H1 (cell line): ENCODE measurements around the gene ACADVL. TPM values are rescaled to one million over a fixed set of nuclear protein-coding genes. Genes with fewer than 3 reads are reported as not detected.

ENCODE experiments used
- BACH1 ChIP-seq: IDR thresholded peaks from 2 replicates; pipeline ENCODE4 v1.6.1; 2012; ENCODE audit warnings: low read length, improper control_type of control experiment
- CBX5 ChIP-seq: fragments of 300-800, 300-1000 bp; sonication (generic); IDR thresholded peaks from 2 replicates; pipeline ENCODE4 v1.7.1; 2016; ENCODE audit warnings: antibody characterized with exemption, low read length, low read depth
- CHD2 ChIP-seq: IDR thresholded peaks from 2 replicates; pipeline ENCODE4 v1.6.1; 2012; ENCODE audit warnings: low read length, improper control_type of control experiment
- EGR1 ChIP-seq: IDR thresholded peaks from 2 replicates; pipeline ENCODE4 v1.6.1; 2011; ENCODE audit warnings: low read depth, low read length, borderline replicate concordance
- EZH2 ChIP-seq: fragments of 200-600 bp; sonication (generic); IDR thresholded peaks from 2 replicates; pipeline ENCODE4 v1.7.1; 2012; ENCODE audit warnings: low read depth, mild to moderate bottlenecking, moderate library complexity, low read length, inconsistent platforms; ENCODE audit not compliant: severe bottlenecking
- NRF1 ChIP-seq: IDR thresholded peaks from 2 replicates; pipeline ENCODE4 v1.6.1; 2011; ENCODE audit warnings: mild to moderate bottlenecking, low read depth, low read length, improper control_type of control experiment
- POLR2AphosphoS5 ChIP-seq: IDR thresholded peaks from 2 replicates; pipeline ENCODE4 v1.6.1; 2011; ENCODE audit warnings: low read depth, low read length
- SIN3A ChIP-seq, 2 experiments: IDR thresholded peaks in 1 of 2; conservative IDR thresholded peaks in 1 of 2; 2 replicates each; pipeline ENCODE4 v1.6.1; 2011 to 2012; ENCODE audit warnings: low read length in 2 of 2, improper control_type of control experiment in 1 of 2, low read depth in 1 of 2, mild to moderate bottlenecking in 1 of 2
- USF2 ChIP-seq: IDR thresholded peaks from 2 replicates; pipeline ENCODE4 v1.6.1; 2011; ENCODE audit warnings: low read length, improper control_type of control experiment
- polyA plus RNA-seq, 7 experiments: library from polyadenylated mRNA; depleted of rRNA in 3 of 7; stranded (reverse) in 5 of 7; unstranded in 2 of 7; fragments of >200 nt in 5 of 7; fragments of 200-250 nt in 2 of 7; gene quantifications; 1 replicate in 5 of 7; 2 replicates in 1 of 7; 4 replicates in 1 of 7; pipeline versions ENCODE4 v1.2.1 to v1.2.3, GENCODE V29; 2011 to 2013; ENCODE audit warnings: missing spikeins in 2 of 7, mixed read lengths in 2 of 7
- total RNA-seq: library from RNA; stranded (reverse); fragmentation: NEBNext Ultra II Directional; extraction: Animal tissue kit (Norgen Biotek cat#: 25700); gene quantifications from 2 replicates; pipeline ENCODE4 v1.2.1, GENCODE V29; 2021
- TF ChIP-seq, protein P1 (sequence below): fragments of 300-600 bp; sonication (generic); IDR thresholded peaks from 2 replicates; pipeline ENCODE4 v1.7.1; 2012; ENCODE audit warnings: low read length, moderate library complexity, mild to moderate bottlenecking, inconsistent platforms; ENCODE audit not compliant: insufficient replicate concordance

The ACADVL gene
- total and polyA plus RNA-seq, 2 of the 8 experiments (the other 6 are each of a cell fraction or from before 2014, with no cell fraction given) = 181 to 231 TPM

DNA sequence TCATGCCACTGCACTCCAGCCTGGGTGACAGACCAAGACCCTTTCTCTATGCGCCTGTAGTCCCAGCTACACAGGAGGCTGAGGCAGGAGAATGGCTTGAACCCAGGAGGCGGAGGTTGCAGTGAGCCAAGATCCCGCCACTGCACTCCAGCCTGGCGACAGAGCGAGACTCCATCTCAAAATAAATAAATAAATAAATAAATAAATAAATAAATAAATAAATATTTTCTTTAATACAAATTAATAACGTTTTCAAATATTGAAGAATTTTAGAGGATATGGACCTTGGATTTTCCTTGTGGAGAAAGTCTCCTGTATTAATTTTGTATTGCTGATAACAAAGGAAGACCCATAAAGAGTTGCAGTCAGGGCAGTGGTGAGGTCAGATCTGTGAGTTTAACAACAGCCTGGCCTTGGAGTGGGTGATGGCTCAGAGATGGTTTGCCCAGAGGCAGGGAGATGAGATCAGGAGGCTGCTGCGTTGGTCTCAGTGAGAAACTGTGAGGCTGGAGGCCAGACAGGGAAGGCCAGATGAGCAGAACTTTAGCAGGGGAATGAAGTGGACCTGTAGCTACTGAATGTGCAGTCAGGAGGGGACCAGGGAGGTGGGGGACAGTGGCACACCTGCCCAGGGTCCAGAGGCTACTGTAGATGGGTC is 36.2 kb upstream of the ACADVL start (continued):
- TF ChIP-seq, protein P1, sequence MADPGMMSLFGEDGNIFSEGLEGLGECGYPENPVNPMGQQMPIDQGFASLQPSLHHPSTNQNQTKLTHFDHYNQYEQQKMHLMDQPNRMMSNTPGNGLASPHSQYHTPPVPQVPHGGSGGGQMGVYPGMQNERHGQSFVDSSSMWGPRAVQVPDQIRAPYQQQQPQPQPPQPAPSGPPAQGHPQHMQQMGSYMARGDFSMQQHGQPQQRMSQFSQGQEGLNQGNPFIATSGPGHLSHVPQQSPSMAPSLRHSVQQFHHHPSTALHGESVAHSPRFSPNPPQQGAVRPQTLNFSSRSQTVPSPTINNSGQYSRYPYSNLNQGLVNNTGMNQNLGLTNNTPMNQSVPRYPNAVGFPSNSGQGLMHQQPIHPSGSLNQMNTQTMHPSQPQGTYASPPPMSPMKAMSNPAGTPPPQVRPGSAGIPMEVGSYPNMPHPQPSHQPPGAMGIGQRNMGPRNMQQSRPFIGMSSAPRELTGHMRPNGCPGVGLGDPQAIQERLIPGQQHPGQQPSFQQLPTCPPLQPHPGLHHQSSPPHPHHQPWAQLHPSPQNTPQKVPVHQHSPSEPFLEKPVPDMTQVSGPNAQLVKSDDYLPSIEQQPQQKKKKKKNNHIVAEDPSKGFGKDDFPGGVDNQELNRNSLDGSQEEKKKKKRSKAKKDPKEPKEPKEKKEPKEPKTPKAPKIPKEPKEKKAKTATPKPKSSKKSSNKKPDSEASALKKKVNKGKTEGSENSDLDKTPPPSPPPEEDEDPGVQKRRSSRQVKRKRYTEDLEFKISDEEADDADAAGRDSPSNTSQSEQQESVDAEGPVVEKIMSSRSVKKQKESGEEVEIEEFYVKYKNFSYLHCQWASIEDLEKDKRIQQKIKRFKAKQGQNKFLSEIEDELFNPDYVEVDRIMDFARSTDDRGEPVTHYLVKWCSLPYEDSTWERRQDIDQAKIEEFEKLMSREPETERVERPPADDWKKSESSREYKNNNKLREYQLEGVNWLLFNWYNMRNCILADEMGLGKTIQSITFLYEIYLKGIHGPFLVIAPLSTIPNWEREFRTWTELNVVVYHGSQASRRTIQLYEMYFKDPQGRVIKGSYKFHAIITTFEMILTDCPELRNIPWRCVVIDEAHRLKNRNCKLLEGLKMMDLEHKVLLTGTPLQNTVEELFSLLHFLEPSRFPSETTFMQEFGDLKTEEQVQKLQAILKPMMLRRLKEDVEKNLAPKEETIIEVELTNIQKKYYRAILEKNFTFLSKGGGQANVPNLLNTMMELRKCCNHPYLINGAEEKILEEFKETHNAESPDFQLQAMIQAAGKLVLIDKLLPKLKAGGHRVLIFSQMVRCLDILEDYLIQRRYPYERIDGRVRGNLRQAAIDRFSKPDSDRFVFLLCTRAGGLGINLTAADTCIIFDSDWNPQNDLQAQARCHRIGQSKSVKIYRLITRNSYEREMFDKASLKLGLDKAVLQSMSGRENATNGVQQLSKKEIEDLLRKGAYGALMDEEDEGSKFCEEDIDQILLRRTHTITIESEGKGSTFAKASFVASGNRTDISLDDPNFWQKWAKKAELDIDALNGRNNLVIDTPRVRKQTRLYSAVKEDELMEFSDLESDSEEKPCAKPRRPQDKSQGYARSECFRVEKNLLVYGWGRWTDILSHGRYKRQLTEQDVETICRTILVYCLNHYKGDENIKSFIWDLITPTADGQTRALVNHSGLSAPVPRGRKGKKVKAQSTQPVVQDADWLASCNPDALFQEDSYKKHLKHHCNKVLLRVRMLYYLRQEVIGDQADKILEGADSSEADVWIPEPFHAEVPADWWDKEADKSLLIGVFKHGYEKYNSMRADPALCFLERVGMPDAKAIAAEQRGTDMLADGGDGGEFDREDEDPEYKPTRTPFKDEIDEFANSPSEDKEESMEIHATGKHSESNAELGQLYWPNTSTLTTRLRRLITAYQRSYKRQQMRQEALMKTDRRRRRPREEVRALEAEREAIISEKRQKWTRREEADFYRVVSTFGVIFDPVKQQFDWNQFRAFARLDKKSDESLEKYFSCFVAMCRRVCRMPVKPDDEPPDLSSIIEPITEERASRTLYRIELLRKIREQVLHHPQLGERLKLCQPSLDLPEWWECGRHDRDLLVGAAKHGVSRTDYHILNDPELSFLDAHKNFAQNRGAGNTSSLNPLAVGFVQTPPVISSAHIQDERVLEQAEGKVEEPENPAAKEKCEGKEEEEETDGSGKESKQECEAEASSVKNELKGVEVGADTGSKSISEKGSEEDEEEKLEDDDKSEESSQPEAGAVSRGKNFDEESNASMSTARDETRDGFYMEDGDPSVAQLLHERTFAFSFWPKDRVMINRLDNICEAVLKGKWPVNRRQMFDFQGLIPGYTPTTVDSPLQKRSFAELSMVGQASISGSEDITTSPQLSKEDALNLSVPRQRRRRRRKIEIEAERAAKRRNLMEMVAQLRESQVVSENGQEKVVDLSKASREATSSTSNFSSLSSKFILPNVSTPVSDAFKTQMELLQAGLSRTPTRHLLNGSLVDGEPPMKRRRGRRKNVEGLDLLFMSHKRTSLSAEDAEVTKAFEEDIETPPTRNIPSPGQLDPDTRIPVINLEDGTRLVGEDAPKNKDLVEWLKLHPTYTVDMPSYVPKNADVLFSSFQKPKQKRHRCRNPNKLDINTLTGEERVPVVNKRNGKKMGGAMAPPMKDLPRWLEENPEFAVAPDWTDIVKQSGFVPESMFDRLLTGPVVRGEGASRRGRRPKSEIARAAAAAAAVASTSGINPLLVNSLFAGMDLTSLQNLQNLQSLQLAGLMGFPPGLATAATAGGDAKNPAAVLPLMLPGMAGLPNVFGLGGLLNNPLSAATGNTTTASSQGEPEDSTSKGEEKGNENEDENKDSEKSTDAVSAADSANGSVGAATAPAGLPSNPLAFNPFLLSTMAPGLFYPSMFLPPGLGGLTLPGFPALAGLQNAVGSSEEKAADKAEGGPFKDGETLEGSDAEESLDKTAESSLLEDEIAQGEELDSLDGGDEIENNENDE = no peak
- TF ChIP-seq NRF1 (no peak), CBX5 (no peak), EZH2 (no peak), SIN3A (conservative IDR thresholded peaks at IDR 0.05 in 1 of 2, IDR thresholded peaks at IDR 0.05 in 1 of 2; ENCODE audit: low read depth in 1 of 2, low read length in 2 of 2) (no peak), POLR2AphosphoS5 (no peak), BACH1 (no peak), USF2 (no peak), CHD2 (no peak), EGR1 (no peak)
